Glutamatergic neuron (in vitro differentiated cells): Measurements from ENCODE around the gene ROM1. TPM values are rescaled to one million over a fixed set of nuclear protein-coding genes. Genes with fewer than 3 reads are reported as not detected.

Experiments used
- DNase-seq: peaks from one replicate; pipeline ENCODE4 v3.0.0; 2022
- H3K27ac Mint-ChIP-seq: one replicate; pipeline ENCODE4 v1.8.0; 2020; ENCODE audit warnings: mild to moderate bottlenecking, mixed read lengths, inconsistent platforms; ENCODE audit not compliant: unreplicated experiment
- H3K27me3 Mint-ChIP-seq: one replicate; pipeline ENCODE4 v1.8.0; 2020; ENCODE audit warnings: mild to moderate bottlenecking, moderate library complexity, mixed read lengths, inconsistent platforms; ENCODE audit not compliant: unreplicated experiment
- H3K36me3 Mint-ChIP-seq: one replicate; pipeline ENCODE4 v1.8.0; 2020; ENCODE audit warnings: mild to moderate bottlenecking, mixed read lengths, inconsistent platforms; ENCODE audit not compliant: unreplicated experiment
- H3K4me1 Mint-ChIP-seq: one replicate; pipeline ENCODE4 v1.8.0; 2020; ENCODE audit warnings: mild to moderate bottlenecking, low read depth, mixed read lengths, inconsistent platforms; ENCODE audit not compliant: unreplicated experiment
- H3K4me3 Mint-ChIP-seq: one replicate; pipeline ENCODE4 v1.8.0; 2020; ENCODE audit warnings: mild to moderate bottlenecking, mixed read lengths, inconsistent platforms; ENCODE audit not compliant: unreplicated experiment
- H3K9me3 Mint-ChIP-seq: one replicate; pipeline ENCODE4 v1.8.0; 2020; ENCODE audit warnings: mild to moderate bottlenecking, moderate library complexity, mixed read lengths, inconsistent platforms; ENCODE audit not compliant: unreplicated experiment
- CTCF ChIP-seq: fragments of 200-600 bp; sonication (generic); IDR thresholded peaks from one replicate; pipeline ENCODE4 v1.5.0; 2021; ENCODE audit not compliant: partially characterized antibody, unreplicated experiment
- total RNA-seq: library from RNA; stranded (reverse); fragmentation: NEBNext Ultra II Directional; extraction: Animal tissue kit (Norgen Biotek cat#: 25700); gene quantifications from one replicate; pipeline ENCODE4 v1.2.1, GENCODE V29; 2021; ENCODE audit not compliant: unreplicated experiment

The ROM1 gene
- total RNA-seq, 1 donor from 2014 or later, result 1.3 TPM

- Mint-ChIP-seq H3K4me1 (peaks cover 23% of the 10 kb centered on the region), H3K27me3 (peaks cover 27% of the 10 kb centered on the region), H3K36me3 (peaks cover 8% of the 10 kb centered on the region), H3K27ac (peak overlapping the region; percentile 93), H3K4me3 (peak overlapping the region; percentile 99), H3K9me3 (peaks cover 28% of the 10 kb centered on the region)
- TF ChIP-seq CTCF, result no peak
- DNase-seq, result no peak
These were observed 12.5 kb upstream of the ROM1 start for GRCh38 chr11:62600367-62601121.

- peaks cover 23% of the 10 kb centered on the region for H3K4me1 Mint-ChIP-seq
- H3K4me3 Mint-ChIP-seq, result peak overlapping the region; percentile 99
- DNase-seq, result no peak
- peaks cover 28% of the 10 kb centered on the region for H3K9me3 Mint-ChIP-seq
- no peak for TF ChIP-seq CTCF
- peaks cover 8% of the 10 kb centered on the region for H3K36me3 Mint-ChIP-seq
- peak overlapping the region; percentile 93 for H3K27ac Mint-ChIP-seq
- peaks cover 27% of the 10 kb centered on the region for H3K27me3 Mint-ChIP-seq
These were observed 12.0 kb upstream of the ROM1 start for GRCh38 chr11:62601122-62601371.

GRCh38 chr11:62601372-62602140, 11.5 kb upstream of the ROM1 start, which contains the start of gene MTA2:
Gene MTA2, minus strand, starts transcription at chr11:62601865. Its CDS starts 415 bp downstream, at chr11:62601450.
- Mint-ChIP-seq H3K27ac (peak within 1 kb of the TSS; percentile 93), H3K9me3 (peaks cover 29% of the 10 kb centered on the region), H3K36me3 (peaks cover 8% of the 10 kb centered on the region), H3K4me1 (peaks cover 23% of the 10 kb centered on the region), H3K4me3 (peak within 1 kb of the TSS; percentile 99), H3K27me3 (peaks cover 27% of the 10 kb centered on the region)
- no peak for TF ChIP-seq CTCF
- peak; percentile 98 for DNase-seq

GRCh38 chr11:62602141-62603071, 10.7 kb upstream of the ROM1 start:
- peak; percentile 23 for TF ChIP-seq CTCF
- H3K4me1 Mint-ChIP-seq, result peaks cover 23% of the 10 kb centered on the region
- H3K9me3 Mint-ChIP-seq, result peaks cover 29% of the 10 kb centered on the region
- DNase-seq, result peak; percentile 66
- peaks cover 8% of the 10 kb centered on the region for H3K36me3 Mint-ChIP-seq
- H3K4me3 Mint-ChIP-seq, result peak overlapping the region; percentile 99
- peak overlapping the region; percentile 86 for H3K27ac Mint-ChIP-seq
- peaks cover 27% of the 10 kb centered on the region for H3K27me3 Mint-ChIP-seq
